Glutamatergic neuron (in vitro differentiated cells): ENCODE data around the gene KMT2B. TPM values are rescaled to one million over a fixed set of nuclear protein-coding genes. Genes with fewer than 3 reads are reported as not detected.

Experiments
- DNase-seq: peaks from one replicate; pipeline ENCODE4 v3.0.0; 2022
- H3K27ac Mint-ChIP-seq: one replicate; pipeline ENCODE4 v1.8.0; 2020; ENCODE audit warnings: mild to moderate bottlenecking, mixed read lengths, inconsistent platforms; ENCODE audit not compliant: unreplicated experiment
- H3K27me3 Mint-ChIP-seq: one replicate; pipeline ENCODE4 v1.8.0; 2020; ENCODE audit warnings: mild to moderate bottlenecking, moderate library complexity, mixed read lengths, inconsistent platforms; ENCODE audit not compliant: unreplicated experiment
- H3K36me3 Mint-ChIP-seq: one replicate; pipeline ENCODE4 v1.8.0; 2020; ENCODE audit warnings: mild to moderate bottlenecking, mixed read lengths, inconsistent platforms; ENCODE audit not compliant: unreplicated experiment
- H3K4me1 Mint-ChIP-seq: one replicate; pipeline ENCODE4 v1.8.0; 2020; ENCODE audit warnings: mild to moderate bottlenecking, low read depth, mixed read lengths, inconsistent platforms; ENCODE audit not compliant: unreplicated experiment
- H3K4me3 Mint-ChIP-seq: one replicate; pipeline ENCODE4 v1.8.0; 2020; ENCODE audit warnings: mild to moderate bottlenecking, mixed read lengths, inconsistent platforms; ENCODE audit not compliant: unreplicated experiment
- H3K9me3 Mint-ChIP-seq: one replicate; pipeline ENCODE4 v1.8.0; 2020; ENCODE audit warnings: mild to moderate bottlenecking, moderate library complexity, mixed read lengths, inconsistent platforms; ENCODE audit not compliant: unreplicated experiment
- total RNA-seq: library from RNA; stranded (reverse); fragmentation: NEBNext Ultra II Directional; extraction: Animal tissue kit (Norgen Biotek cat#: 25700); gene quantifications from one replicate; pipeline ENCODE4 v1.2.1, GENCODE V29; 2021; ENCODE audit not compliant: unreplicated experiment
- TF ChIP-seq, protein P1 (sequence below): fragments of 200-600 bp; sonication (generic); IDR thresholded peaks from one replicate; pipeline ENCODE4 v1.5.0; 2021; ENCODE audit not compliant: partially characterized antibody, unreplicated experiment

The KMT2B gene
- total RNA-seq, 1 donor from 2014 or later: 60.8 TPM

DNA sequence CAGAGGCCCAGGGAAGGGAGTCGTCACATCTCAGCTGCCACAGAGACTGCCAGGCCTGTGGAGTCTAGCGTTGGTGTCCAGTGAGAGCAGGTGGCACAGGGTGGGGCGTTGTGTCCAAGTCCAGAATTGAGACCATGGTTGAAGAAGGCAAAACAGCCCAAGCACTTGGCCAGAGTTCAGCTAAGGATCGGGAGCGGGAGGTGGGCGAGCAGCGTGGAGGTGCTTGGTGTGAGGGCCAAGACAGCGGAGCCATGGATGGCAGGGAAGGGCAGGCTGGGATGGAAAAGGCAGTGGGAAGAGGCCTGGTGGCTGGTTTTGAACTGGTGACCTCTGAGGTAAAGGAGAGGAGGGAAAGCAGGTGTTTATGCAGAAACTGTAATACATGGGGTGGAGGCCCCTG, 16.5 kb downstream of the KMT2B start:
- TF ChIP-seq, protein P1, sequence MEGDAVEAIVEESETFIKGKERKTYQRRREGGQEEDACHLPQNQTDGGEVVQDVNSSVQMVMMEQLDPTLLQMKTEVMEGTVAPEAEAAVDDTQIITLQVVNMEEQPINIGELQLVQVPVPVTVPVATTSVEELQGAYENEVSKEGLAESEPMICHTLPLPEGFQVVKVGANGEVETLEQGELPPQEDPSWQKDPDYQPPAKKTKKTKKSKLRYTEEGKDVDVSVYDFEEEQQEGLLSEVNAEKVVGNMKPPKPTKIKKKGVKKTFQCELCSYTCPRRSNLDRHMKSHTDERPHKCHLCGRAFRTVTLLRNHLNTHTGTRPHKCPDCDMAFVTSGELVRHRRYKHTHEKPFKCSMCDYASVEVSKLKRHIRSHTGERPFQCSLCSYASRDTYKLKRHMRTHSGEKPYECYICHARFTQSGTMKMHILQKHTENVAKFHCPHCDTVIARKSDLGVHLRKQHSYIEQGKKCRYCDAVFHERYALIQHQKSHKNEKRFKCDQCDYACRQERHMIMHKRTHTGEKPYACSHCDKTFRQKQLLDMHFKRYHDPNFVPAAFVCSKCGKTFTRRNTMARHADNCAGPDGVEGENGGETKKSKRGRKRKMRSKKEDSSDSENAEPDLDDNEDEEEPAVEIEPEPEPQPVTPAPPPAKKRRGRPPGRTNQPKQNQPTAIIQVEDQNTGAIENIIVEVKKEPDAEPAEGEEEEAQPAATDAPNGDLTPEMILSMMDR: no peak
- no peak for DNase-seq
- Mint-ChIP-seq H3K4me1 (no peaks in the 10 kb centered on the region), H3K27ac (peak overlapping the region; percentile 73), H3K4me3 (no peak overlapping the region), H3K36me3 (peaks cover 4% of the 10 kb centered on the region), H3K9me3 (peaks cover 5% of the 10 kb centered on the region), H3K27me3 (peaks cover 10% of the 10 kb centered on the region)

DNA sequence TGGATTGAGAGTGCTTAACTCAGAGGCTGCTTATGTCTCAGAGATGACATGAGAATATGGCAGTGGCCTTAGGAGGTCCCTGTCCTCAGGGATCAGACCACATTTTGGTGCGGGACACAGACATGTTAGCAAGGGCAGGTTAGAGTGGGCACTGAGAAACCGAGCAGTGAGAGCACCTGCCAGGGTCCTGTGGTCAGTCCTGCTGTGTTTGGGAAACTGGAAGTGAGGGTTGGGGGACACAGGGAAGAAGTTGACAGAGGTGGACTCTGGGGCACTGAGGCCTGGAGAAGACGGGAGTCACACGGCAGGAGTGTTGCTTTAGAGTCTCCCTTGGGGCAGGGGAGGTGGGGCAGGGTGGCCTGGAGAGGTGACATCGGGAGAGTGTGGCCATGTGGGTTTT, 17.1 kb downstream of the KMT2B start:
- Mint-ChIP-seq H3K36me3 (peaks cover 4% of the 10 kb centered on the region), H3K4me3 (no peak overlapping the region), H3K9me3 (peaks cover 5% of the 10 kb centered on the region), H3K27me3 (peaks cover 9% of the 10 kb centered on the region), H3K4me1 (no peaks in the 10 kb centered on the region), H3K27ac (no peak overlapping the region)
- TF ChIP-seq, protein P1: no peak
- DNase-seq: no peak

DNA sequence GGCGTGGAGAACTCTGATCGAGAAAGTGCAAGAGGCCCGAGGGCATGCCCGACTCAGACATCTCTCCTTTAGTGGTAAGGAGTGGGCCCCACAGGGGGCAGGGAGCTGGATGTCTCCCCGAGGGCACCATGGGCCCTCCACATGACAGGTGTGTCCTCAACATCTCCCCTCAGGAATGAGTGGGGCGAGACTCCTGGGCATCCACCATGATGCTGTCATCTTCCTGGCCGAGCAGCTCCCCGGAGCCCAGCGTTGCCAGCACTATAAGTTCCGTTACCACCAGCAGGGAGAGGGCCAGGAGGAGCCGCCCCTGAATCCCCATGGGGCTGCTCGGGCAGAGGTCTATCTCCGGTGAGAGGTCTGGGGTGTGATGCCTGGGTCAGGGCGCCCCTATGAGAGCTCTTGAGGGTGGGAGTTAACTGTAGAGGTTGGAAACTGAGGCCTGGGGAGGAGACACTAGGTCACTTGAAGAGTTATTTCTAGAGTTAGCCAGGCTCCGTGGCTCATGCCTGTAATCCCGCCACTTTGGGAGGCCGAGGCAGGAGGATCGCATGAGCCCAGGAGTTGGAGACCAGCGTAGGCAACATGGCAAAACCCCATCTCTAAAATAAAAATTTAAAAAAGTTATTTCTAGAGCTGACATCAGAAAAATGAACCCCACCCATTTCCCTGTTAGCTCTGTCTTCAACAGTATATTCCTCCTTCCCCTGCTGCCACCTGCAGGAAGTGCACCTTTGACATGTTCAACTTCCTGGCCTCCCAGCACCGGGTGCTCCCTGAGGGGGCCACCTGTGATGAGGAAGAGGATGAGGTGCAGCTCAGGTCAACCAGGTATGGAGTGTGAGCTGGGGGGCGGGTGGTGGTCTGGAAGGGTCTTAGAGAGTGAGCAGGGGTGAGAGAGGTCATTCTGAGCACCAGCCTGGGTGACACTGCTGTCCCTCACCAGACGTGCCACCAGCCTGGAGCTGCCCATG, 19.4 kb downstream of the KMT2B start:
- Mint-ChIP-seq H3K9me3 (peaks cover 6% of the 10 kb centered on the region), H3K36me3 (peaks cover 4% of the 10 kb centered on the region), H3K4me3 (no peak overlapping the region), H3K4me1 (no peaks in the 10 kb centered on the region), H3K27ac (no peak overlapping the region), H3K27me3 (peaks cover 7% of the 10 kb centered on the region)
- no peak for DNase-seq
- TF ChIP-seq, protein P1: no peak

DNA sequence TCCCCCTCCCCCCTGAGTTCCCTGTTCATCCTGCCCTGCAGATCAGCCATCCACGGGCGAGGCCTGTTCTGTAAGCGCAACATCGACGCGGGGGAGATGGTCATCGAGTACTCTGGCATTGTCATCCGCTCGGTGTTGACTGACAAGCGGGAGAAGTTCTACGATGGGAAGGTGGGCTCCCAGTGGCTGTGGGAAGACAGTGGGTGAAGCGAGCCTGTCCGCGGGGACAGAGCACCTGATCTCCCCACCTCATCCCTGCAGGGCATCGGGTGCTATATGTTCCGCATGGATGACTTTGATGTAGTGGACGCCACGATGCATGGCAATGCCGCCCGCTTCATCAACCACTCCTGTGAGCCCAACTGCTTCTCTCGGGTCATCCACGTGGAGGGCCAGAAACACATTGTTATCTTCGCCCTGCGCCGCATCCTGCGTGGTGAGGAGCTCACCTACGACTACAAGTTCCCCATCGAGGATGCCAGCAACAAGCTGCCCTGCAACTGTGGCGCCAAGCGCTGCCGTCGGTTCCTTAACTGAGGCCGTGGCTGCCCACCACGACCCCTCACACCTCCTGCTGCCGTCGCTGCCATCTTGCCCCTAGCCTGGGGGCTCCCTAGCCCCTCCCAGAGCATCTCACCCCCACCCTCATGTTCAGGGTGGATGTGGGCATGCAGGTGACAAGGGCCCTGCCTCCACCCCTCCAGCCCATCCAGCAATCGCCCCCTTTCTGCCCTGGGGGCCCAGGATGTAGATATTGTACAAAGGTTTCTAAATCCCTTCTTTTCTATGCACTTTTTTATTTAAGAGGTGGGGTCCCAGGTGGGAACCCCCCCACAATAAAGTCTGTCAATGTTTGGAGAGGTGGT, 20.5 kb downstream of the KMT2B start:
- Mint-ChIP-seq H3K9me3 (peaks cover 11% of the 10 kb centered on the region), H3K4me1 (no peaks in the 10 kb centered on the region), H3K27me3 (peaks cover 7% of the 10 kb centered on the region), H3K4me3 (no peak overlapping the region), H3K36me3 (peaks cover 4% of the 10 kb centered on the region), H3K27ac (no peak overlapping the region)
- TF ChIP-seq, protein P1: no peak
- no peak for DNase-seq

DNA sequence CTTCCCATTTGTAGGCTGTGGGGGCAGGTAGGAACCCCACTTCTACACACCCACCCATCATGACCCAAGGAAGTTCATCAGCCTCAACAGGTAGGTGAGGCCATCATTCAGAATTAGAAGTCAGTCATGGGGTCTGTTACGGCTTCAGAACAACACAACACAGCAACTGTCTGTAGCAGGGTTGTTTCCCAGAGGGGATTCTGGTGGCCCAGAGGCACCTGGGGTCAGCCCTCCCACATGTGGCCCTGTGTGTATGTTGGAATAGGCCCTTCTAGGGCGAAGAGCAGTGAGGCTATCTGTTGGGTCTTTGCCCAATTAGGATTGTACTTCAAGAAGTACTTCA, 21.1 kb downstream of the KMT2B start:
- Mint-ChIP-seq H3K27me3 (peaks cover 7% of the 10 kb centered on the region), H3K9me3 (peaks cover 11% of the 10 kb centered on the region), H3K4me1 (no peaks in the 10 kb centered on the region), H3K4me3 (no peak overlapping the region), H3K27ac (no peak overlapping the region), H3K36me3 (peaks cover 4% of the 10 kb centered on the region)
- TF ChIP-seq, protein P1: no peak
- no peak for DNase-seq
